HFFc6 (cell line): Measurements from ENCODE around the gene ZNF304. TPM values are rescaled to one million over a fixed set of nuclear protein-coding genes. Genes with fewer than 3 reads are reported as not detected.

Experiments used
- DNase-seq: peaks from one replicate; pipeline ENCODE4 v3.0.0-alpha.2; 2018
- H3K27ac Mint-ChIP-seq: 2 replicates; pipeline ENCODE4 v1.8.0; 2020; ENCODE audit warnings: mild to moderate bottlenecking, mixed read lengths
- H3K27me3 Mint-ChIP-seq: 2 replicates; pipeline ENCODE4 v1.8.0; 2021; ENCODE audit warnings: mild to moderate bottlenecking, moderate library complexity, mixed read lengths; ENCODE audit not compliant: insufficient read depth
- H3K36me3 Mint-ChIP-seq: 2 replicates; pipeline ENCODE4 v1.8.0; 2021; ENCODE audit warnings: low read depth, mixed read lengths
- H3K4me1 Mint-ChIP-seq: 2 replicates; pipeline ENCODE4 v1.8.0; 2020; ENCODE audit warnings: low read depth, mixed read lengths
- H3K4me3 Mint-ChIP-seq: 2 replicates; pipeline ENCODE4 v1.8.0; 2020; ENCODE audit warnings: mild to moderate bottlenecking, moderate library complexity, mixed read lengths
- H3K9me3 Mint-ChIP-seq: 2 replicates; pipeline ENCODE4 v1.8.0; 2020; ENCODE audit warnings: mild to moderate bottlenecking, mixed read lengths
- CTCF ChIP-seq: fragments of 200-600 bp; sonication (generic); IDR thresholded peaks from 2 replicates; pipeline ENCODE4 v1.5.0; 2021; ENCODE audit warnings: antibody characterized with exemption, mild to moderate bottlenecking
- total RNA-seq, 6 experiments: library from RNA; stranded (reverse); fragmentation: NEBNext Ultra II Directional; extraction: Animal tissue kit (Norgen Biotek cat#: 25700); gene quantifications; 2 replicates in 1 of 6; 3 replicates in 5 of 6; pipeline ENCODE4 v1.2.3, GENCODE V29; 2021

ZNF304 gene
- total RNA-seq, 6 experiments from 2014 or later = 7.1 to 8.1 (median 7.7) TPM

DNA sequence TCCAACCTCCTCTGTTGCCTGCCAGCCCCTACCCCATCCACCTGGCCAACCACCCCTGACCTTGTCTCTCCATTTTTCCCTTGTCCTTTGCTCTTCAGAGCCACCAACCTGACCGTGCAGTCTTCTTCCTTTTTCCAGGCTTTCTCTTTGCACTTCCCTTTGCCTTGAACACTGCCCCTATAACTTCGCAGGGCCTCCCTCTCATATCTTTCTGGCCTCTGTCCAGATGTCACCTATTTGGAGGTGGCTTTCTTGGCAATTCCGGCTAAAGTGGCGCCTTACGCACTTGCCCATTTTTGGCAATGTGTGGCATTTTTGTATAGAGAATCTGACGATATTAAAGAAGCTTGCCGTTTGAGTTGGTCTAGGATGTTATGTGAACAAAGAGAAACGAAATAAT, 30.0 kb upstream of the ZNF304 start:
- H3K4me3 Mint-ChIP-seq = peak overlapping the region; percentile 98
- no peak for DNase-seq
- 0 out of 2 replicates have a peak, but pooled peaks cover 6% of the 10 kb centered on the region for H3K27me3 Mint-ChIP-seq
- peaks cover 28% of the 10 kb centered on the region for H3K4me1 Mint-ChIP-seq
- H3K36me3 Mint-ChIP-seq = peaks cover 20% of the 10 kb centered on the region
- H3K27ac Mint-ChIP-seq = peak overlapping the region; percentile 96
- TF ChIP-seq CTCF = no peak
- H3K9me3 Mint-ChIP-seq = no peaks in the 10 kb centered on the region

GRCh38 chr19:57321751-57322150, 29.3 kb upstream of the ZNF304 start:
- Mint-ChIP-seq H3K4me1 (peaks cover 28% of the 10 kb centered on the region), H3K4me3 (peak overlapping the region; percentile 98), H3K36me3 (peaks cover 26% of the 10 kb centered on the region), H3K27ac (peak overlapping the region; percentile 57; the same call in 1 of the 2 replicates), H3K9me3 (no peaks in the 10 kb centered on the region), H3K27me3 (0 out of 2 replicates have a peak, but pooled peaks cover 6% of the 10 kb centered on the region)
- TF ChIP-seq CTCF = no peak
- no peak for DNase-seq

DNA sequence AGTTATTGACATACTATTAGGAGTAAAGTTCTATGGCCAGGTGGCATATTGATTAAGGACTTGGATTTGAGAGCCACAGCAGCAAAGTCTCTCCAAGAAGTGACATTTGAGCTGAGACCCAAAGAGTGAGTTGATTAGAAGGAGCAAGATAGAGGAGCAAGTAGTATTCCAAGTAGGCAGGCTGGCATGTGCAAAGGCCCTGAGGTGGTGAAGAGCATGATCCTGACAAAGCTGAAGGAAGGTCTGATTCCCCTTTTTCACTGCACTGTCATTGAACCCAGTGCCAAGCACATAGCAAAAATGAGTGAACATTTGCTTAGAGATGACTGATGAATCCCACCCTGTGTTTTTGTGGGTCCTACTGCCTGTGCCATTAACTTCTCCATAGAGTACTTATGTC, 26.1 kb upstream of the ZNF304 start:
- DNase-seq = no peak
- Mint-ChIP-seq H3K4me1 (peaks cover 22% of the 10 kb centered on the region), H3K36me3 (peaks cover 50% of the 10 kb centered on the region), H3K27ac (no peak overlapping the region), H3K4me3 (no peak overlapping the region), H3K9me3 (no peaks in the 10 kb centered on the region), H3K27me3 (0 out of 2 replicates have a peak, but pooled peaks cover 1% of the 10 kb centered on the region)
- no peak for TF ChIP-seq CTCF

DNA sequence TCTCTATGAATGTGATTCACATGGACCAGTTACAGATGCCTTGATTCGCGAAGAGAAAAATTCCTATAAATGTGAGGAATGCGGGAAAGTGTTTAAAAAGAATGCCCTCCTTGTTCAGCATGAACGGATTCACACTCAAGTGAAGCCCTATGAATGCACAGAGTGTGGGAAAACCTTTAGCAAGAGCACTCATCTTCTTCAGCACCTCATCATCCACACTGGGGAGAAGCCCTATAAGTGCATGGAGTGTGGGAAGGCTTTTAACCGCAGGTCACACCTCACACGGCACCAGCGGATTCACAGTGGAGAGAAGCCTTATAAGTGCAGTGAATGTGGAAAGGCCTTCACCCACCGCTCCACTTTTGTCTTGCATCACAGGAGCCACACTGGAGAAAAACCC, 23.1 kb upstream of the ZNF304 start:
- Mint-ChIP-seq H3K27ac (no peak overlapping the region), H3K36me3 (peaks cover 57% of the 10 kb centered on the region), H3K4me1 (no peaks in the 10 kb centered on the region; the same call in 1 of the 2 replicates), H3K27me3 (no peaks in the 10 kb centered on the region), H3K4me3 (no peak overlapping the region), H3K9me3 (no peaks in the 10 kb centered on the region)
- DNase-seq = no peak
- no peak for TF ChIP-seq CTCF

- peaks cover 13% of the 10 kb centered on the region for H3K4me1 Mint-ChIP-seq
- TF ChIP-seq CTCF = no peak
- H3K4me3 Mint-ChIP-seq = no peak overlapping the region
- H3K27ac Mint-ChIP-seq = no peak overlapping the region
- H3K9me3 Mint-ChIP-seq = no peaks in the 10 kb centered on the region
- no peaks in the 10 kb centered on the region; the same call in none of the 2 replicates for H3K27me3 Mint-ChIP-seq
- H3K36me3 Mint-ChIP-seq = peaks cover 19% of the 10 kb centered on the region
- DNase-seq = no peak
Measured at GRCh38 chr19:57334191-57334590, 16.9 kb upstream of the ZNF304 start.

DNA sequence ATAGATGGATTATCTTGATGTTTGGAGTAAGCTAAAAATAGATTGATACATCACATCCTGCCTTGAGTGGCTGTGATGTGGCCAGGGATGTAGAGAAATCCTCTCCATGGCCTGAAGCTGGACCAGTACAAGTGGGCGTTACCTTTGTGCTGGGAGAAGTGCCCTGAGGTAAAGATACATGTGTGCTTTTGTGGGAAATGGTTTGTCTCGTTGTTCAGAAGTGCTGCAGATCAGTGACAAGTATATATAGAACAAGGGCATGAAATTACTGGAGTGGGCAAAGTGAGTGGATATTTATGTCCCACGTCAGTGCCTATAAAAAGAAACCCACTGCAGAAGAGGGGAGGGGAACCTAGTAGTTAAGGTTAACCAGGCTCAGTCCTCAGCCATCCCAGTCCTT, 12.2 kb upstream of the ZNF304 start:
- DNase-seq = peak; percentile 67
- no peak overlapping the region for H3K4me3 Mint-ChIP-seq
- H3K27me3 Mint-ChIP-seq = no peaks in the 10 kb centered on the region; the same call in none of the 2 replicates
- TF ChIP-seq CTCF = no peak
- peaks cover 19% of the 10 kb centered on the region for H3K4me1 Mint-ChIP-seq
- no peaks in the 10 kb centered on the region for H3K9me3 Mint-ChIP-seq
- H3K27ac Mint-ChIP-seq = peak overlapping the region; percentile 47
- H3K36me3 Mint-ChIP-seq = 0 out of 2 replicates have a peak, but pooled peaks cover 9% of the 10 kb centered on the region
